ENCODE data around the gene PSTPIP1. TPM values are rescaled to one million over a fixed set of nuclear protein-coding genes. Genes with fewer than 3 reads are reported as not detected.

PSTPIP1 gene
- total and polyA plus RNA-seq, 7 donors = 0.97 to 2.2 (median 1.3) TPM

DNA sequence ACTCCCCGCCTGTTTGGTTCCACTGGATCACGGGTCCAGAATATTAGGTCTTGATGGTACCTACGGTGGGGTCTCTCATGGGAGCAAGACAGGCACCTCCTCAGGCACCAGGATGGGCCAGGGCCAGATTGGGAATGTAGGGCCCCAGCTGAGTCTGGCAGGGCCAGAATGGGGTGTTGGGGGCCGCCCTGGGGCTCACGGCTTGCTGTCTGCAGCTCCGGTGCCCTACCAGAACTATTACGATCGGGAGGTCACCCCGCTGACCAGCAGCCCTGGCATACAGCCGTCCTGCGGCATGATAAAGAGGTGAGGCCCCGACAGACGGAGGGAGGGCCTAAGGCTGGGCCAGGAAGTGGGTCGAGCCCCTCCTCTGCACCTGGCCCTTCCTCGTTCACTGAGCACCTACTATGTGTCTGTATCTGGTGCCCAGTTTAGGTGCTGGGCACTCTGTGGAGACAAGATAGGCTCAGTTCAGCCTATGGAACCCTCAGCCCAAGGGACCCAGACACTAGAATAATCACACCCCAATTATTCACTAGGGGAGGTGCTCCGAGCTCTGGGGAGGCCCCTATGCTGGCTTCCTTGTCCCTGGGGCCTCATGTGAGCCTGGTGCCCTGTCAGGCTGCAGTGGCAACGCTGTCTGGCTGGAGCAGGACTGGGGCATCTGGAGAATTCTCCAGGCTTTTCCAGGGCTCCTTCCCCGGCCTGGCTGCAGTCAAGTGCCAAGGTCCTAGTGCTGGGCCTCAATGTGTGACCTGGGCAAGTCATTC, 37.9 kb downstream of the PSTPIP1 start:
- WGBS, 3 donors = 67 to 80% (median 72%) methylated on average over 18 of the region's 18 CpGs
- TF ChIP-seq, protein P1, sequence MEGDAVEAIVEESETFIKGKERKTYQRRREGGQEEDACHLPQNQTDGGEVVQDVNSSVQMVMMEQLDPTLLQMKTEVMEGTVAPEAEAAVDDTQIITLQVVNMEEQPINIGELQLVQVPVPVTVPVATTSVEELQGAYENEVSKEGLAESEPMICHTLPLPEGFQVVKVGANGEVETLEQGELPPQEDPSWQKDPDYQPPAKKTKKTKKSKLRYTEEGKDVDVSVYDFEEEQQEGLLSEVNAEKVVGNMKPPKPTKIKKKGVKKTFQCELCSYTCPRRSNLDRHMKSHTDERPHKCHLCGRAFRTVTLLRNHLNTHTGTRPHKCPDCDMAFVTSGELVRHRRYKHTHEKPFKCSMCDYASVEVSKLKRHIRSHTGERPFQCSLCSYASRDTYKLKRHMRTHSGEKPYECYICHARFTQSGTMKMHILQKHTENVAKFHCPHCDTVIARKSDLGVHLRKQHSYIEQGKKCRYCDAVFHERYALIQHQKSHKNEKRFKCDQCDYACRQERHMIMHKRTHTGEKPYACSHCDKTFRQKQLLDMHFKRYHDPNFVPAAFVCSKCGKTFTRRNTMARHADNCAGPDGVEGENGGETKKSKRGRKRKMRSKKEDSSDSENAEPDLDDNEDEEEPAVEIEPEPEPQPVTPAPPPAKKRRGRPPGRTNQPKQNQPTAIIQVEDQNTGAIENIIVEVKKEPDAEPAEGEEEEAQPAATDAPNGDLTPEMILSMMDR (IDR thresholded peaks at IDR 0.05) = no peak
- H3K27me3 ChIP-seq (ENCODE audit: insufficient read depth in 3 of 3, low read length in 2 of 3) = no peaks in the 10 kb centered on the region
- peaks cover 0 to 9% of the 10 kb centered on the region in 2 donors for H3K36me3 ChIP-seq (ENCODE audit: insufficient read depth in 1 of 2, low read depth in 1 of 2)
- no peaks in the 10 kb centered on the region for H3K9me3 ChIP-seq
- H3K4me3 ChIP-seq = no peak overlapping the region
- no peak for ATAC-seq
- no peaks in the 10 kb centered on the region for H3K4me1 ChIP-seq
- peak in 1 of 2 donors; percentile 40 for DNase-seq
- H3K27ac ChIP-seq = no peak overlapping the region
- intact Hi-C loops (cut with DNase I) = loop anchor here in 1 of 2 donors (5.0 kb wide), 1 partner anchor 39 kb away; the partner anchor contains the start of gene TSPAN3

DNA sequence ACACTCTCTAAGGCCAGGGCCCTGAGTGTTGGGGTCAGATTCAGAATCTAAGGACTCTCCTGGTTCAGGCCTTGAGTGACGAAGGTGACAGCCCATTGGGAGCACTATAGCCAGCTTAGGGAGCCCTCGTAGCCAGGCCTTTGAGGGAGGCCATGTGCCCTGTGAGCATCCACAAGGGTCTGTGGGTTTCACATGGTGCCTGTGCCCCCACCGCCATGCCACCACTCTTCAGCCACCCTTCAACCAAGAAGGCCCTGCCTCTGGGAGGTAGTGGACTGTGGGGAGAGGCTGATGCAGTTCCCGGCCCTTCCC, 38.4 kb downstream of the PSTPIP1 start:
- ATAC-seq (no peak), DNase-seq (no peak)
- intact Hi-C loops (cut with DNase I) = loop anchor here in 1 of 2 donors (5.0 kb wide), 1 partner anchor 39 kb away; the partner anchor contains the start of gene TSPAN3
- Histone ChIP-seq H3K27ac (no peak overlapping the region), H3K9me3 (no peaks in the 10 kb centered on the region), H3K4me3 (no peak overlapping the region), H3K4me1 (no peaks in the 10 kb centered on the region), H3K36me3 (ENCODE audit: insufficient read depth in 1 of 2, low read depth in 1 of 2) (peaks cover 0 to 9% of the 10 kb centered on the region in 2 donors), H3K27me3 (ENCODE audit: insufficient read depth in 3 of 3, low read length in 2 of 3) (no peaks in the 10 kb centered on the region)
- 82 to 90% (median 86%) methylated on average over 3 to 4 of the region's 4 CpGs for WGBS, 3 donors
- TF ChIP-seq, protein P1 (IDR thresholded peaks at IDR 0.05) = no peak

DNA sequence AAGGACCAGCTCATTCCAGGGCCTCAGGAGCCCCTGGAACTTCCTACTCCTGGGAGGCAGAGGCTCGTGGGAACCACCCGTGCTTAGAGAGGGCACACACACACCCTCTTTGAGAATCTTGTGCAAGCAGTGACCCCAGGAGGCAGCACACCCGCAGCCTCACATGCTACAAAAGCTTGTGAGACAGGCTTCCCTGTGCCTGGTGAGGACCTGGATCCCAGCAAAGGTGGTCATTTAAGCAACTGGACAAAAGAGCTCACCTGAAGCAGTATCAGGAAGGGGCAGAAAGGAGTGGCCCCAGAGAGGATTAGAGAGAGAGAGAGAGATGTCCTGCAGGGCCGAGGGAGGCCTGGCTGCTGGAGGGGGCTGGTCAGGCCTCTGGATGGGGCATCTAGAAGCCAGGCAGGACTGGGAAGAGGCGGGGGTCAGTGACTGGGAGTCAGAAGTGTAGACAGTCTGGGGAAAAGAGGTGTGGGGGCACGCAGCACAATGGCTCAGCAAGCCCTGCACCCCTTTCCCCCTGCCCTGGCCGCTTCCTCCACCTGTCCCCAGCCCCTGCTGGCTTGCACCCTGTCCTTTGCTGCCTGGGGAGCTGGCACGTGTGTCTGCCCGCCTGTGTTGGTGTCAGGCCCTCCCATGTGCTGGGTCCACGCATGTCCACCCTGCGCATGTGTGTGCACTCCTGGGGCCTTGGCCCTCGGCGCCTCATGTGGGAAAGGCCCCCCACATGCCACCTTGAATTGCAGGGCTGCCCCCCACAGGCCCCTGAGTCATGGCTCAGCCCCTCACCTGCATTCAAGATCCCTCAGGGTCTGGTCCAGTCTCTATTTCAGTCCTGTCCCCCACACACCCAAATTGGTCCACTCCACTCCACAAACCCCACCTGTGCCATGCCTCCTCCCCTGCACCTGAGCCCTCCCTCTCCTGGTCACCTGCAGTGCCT, 39.1 kb downstream of the PSTPIP1 start:
- no peaks in the 10 kb centered on the region for H3K9me3 ChIP-seq
- intact Hi-C loops (cut with DNase I) = loop anchor here in 1 of 2 donors (5.0 kb wide), 1 partner anchor 38 kb away; the partner anchor contains the start of gene TSPAN3
- no peaks in the 10 kb centered on the region for H3K4me1 ChIP-seq
- no peaks in the 10 kb centered on the region for H3K27me3 ChIP-seq (ENCODE audit: insufficient read depth in 3 of 3, low read length in 2 of 3)
- WGBS, 3 donors = 71 to 83% (median 77%) methylated on average over 6 to 13 of the region's 13 CpGs
- no peak for ATAC-seq
- TF ChIP-seq, protein P1 (IDR thresholded peaks at IDR 0.05) = no peak
- peaks cover 0 to 9% of the 10 kb centered on the region in 2 donors for H3K36me3 ChIP-seq (ENCODE audit: insufficient read depth in 1 of 2, low read depth in 1 of 2)
- peak in 1 of 2 donors; percentile 47 for DNase-seq
- no peak overlapping the region for H3K27ac ChIP-seq
- no peak overlapping the region for H3K4me3 ChIP-seq

DNA sequence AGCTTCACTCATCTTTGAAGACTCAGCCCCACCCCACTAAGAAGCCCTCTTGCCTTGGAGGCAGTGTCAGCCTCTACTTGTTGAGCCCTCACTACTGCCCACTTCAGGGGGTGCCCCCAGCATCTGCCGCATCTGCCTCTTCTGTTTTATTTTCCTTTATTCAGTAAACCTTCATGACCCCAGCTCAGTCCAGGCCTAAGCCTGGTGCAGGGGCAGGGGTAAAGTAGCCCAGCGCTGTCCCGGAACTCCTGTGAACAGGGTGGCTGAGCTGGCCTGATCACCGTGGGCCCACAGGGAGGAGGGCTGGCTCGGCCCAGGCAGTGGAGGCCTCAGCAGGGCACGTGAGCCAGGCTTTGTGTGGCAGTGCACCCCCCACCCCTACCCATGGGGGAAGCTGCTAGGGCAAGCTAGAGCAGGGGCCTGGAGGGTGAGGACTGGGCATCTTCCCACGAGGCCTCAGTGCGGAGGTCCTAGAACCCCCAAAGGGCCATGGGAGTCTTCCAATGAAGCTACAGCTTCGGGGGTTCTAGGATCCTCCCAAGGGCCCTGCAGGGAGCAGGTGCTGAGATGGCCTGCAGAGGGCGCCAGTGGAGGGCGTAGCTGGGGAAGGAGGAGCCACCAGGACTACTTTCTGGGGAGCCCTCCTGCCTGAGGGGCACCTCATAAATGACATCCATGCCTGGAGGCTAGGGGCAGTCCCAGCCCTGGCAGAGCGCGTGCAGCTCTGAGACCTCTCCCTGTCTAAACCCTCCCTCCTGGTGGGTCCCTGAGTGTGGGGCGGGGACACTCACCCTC, 40.0 kb downstream of the PSTPIP1 start:
- Histone ChIP-seq H3K9me3 (no peaks in the 10 kb centered on the region), H3K36me3 (ENCODE audit: insufficient read depth in 1 of 2, low read depth in 1 of 2) (peaks cover 0 to 9% of the 10 kb centered on the region in 2 donors), H3K4me3 (no peak overlapping the region), H3K4me1 (peaks cover 5% of the 10 kb centered on the region), H3K27ac (no peak overlapping the region), H3K27me3 (ENCODE audit: insufficient read depth in 3 of 3, low read length in 2 of 3) (no peaks in the 10 kb centered on the region)
- 55 to 60% (median 59%) methylated on average over 14 of the region's 14 CpGs for WGBS, 3 donors
- intact Hi-C loops (cut with DNase I) = loop anchor here (5.0 kb wide), 1 partner anchor 37 kb away; the partner anchor contains the start of gene TSPAN3 (in 2 of the 2)
- DNase-seq (peak; percentile 44 to 73), ATAC-seq (peak in 3 of 4 donors; percentile 34 to 52 (median 51))
- TF ChIP-seq, protein P1 (IDR thresholded peaks at IDR 0.05) = peak; percentile 49

Measured in psoas muscle (tissue), 8 donors.